22Rv1 (cell line): ENCODE measurements around the gene SLC29A3.

Experiments
- CTCF ChIP-seq: fragments of 450-650 bp; IDR thresholded peaks from 2 replicates; pipeline ENCODE4 v1.5.1; 2017; ENCODE audit warnings: mild to moderate bottlenecking
- ZFX ChIP-seq: fragments of 450-650 bp; IDR thresholded peaks from 2 replicates; pipeline ENCODE4 v1.6.1; 2017; ENCODE audit warnings: antibody characterized with exemption, borderline replicate concordance

DNA sequence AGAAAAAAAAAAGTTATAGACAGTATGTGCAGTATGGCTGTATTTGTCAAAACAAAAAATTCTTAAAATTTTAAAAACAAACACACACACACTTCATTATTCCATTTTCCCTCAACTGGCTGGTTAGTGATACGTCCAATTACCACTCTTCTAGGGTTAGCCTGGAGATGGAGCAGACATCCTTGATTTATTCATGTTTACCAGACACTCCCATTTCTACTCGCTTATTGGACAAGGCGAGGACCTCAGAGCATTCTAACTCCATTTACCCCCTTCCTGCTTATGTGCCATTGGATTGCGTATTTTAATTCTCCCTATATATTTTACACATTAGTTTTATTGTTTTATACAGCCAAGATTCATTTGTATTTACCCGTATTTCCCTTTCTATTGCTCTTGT lies 69.1 kb downstream of the SLC29A3 start:
- no peak for TF ChIP-seq CTCF
- no peak for TF ChIP-seq ZFX
